GM20431 (cell line): ENCODE results near the gene GUCY1A2.

Experiments
- in situ Hi-C: fragments of 300-500 bp; cut with MseI, MboI; formaldehyde crosslinking; loops from one replicate; pipeline ENCODE4 v1.15.0; 2020; ENCODE audit warnings: low sequenced_read_pairs; ENCODE audit not compliant: unreplicated experiment

GUCY1A2 gene

DNA sequence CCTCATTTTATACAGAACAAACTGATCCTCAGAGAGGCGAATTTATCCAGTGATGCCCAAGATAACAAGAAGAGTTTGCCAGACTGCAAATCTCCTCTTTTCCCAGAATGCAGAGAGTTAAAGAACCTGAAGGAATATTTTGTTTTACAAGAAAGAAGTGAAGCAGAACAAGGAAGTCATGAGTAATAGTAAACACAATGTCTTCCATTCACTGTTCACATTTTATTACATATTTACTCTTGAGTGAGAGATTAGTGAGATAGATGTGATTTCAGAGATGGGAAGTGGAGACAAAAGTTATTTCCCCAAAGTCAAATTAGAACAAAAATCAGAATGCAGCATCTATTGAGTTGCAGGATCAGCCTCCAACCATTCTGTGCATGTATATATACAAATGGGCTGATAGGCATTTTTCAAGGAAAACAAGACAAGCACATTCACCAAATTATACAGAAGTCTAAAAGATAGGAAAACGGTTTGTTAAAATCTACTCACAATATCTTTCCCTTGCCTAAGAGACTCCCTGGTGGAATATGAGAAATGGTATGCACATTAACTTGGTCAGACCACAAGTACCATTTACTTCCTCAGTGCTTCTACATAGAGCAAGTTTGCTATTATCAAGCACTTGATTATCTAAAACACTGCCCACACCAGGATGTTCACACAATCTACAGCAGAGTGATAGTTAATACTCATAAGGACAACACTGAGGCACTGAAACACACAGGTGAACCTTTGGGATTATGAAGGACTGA is 12.0 kb downstream of the GUCY1A2 start:
- in situ Hi-C loops: no loop called here

DNA sequence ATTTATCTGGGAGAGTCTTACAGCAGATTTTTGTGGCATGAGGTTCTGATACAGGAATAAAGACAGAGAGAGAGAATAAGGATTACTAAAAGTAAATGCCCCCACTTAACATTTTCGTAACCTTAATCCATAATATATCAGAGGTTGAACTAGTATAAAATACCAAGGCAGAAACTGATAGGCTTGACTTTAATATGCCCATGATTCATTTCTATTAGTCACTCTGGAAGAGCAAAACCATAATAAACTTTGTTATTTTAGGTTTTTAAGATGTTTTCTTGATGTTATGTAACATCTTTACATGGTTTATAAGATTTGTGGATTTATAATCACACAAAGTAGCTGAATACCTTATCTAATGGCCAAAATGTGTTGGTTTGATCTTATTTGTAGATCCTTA is 19.1 kb downstream of the GUCY1A2 start:
- in situ Hi-C loops: no loop called here

GRCh38 chr11:106998916-106999188 is 19.4 kb downstream of the GUCY1A2 start:
- in situ Hi-C loops: no loop called here

GRCh38 chr11:106998116-106998915 is 20.0 kb downstream of the GUCY1A2 start:
- in situ Hi-C loops: no loop called here

DNA sequence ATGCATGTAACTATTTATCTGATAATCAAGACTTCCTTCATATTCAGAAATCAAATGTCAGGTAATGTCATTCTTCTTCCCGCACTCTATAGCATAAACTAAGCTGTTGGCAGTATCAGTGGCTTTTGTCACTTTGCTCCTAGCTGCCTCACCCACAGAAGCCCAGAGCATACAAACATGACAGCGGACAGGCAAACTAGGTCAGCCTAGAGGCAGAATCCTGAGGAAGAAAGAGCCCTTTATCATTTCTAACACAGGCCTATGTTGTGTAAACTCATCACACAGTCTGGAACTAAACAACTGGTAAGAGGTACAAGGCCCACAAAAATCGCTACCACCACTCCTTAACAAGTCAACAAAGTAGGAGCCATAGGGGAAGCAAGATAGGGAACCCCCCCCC is 21.0 kb downstream of the GUCY1A2 start:
- in situ Hi-C loops: no loop called here

- in situ Hi-C loops: no loop called here
Observed at GRCh38 chr11:106996691-106997090, 21.6 kb downstream of the GUCY1A2 start.

DNA sequence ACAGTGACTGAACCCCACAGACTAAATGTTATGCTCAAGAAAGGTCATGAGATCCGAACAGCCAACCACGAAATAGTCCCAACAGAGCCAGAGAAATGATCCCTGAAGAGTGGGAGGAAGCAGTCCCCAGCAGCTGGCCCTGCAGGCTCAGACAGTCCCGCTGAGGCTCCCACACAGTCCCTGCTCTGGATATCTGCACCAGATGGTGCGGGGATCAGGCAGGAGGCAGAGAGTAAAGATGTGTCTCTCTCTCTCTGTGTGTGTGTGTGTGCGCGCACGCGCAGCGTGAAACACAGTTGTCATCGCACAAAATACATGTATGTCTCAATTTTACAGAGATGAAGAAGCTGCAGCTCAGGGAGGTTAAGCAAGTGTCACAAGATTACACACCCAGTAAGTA is 27.9 kb downstream of the GUCY1A2 start:
- in situ Hi-C loops: no loop called here

GRCh38 chr11:106989078-106989455 is 29.2 kb downstream of the GUCY1A2 start:
- in situ Hi-C loops: no loop called here

- in situ Hi-C loops: no loop called here
Observed at GRCh38 chr11:106988151-106989077, 29.9 kb downstream of the GUCY1A2 start.

DNA sequence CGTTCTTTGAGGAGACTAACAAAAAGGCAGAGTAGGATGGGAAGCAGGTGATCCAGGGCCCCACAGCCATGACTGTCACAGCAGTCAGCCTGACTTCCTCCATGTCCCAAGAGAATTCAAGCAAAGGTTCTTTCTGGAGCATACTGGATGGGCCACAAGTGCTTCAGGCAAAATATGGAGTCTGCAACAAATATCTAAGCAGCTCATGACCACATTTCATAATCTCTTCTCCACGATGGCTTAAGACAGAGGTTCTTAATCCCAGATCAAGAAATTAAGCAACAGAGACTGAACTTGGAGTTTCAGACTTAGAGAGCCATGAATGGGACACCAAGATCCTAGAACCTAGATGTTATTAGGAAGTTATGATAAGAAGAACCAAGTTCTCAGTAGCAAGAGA is 31.6 kb downstream of the GUCY1A2 start:
- in situ Hi-C loops: no loop called here

- in situ Hi-C loops: no loop called here
Observed at GRCh38 chr11:106986261-106986660, 32.0 kb downstream of the GUCY1A2 start.

GRCh38 chr11:106983991-106984390 is 34.3 kb downstream of the GUCY1A2 start:
- in situ Hi-C loops: no loop called here

DNA sequence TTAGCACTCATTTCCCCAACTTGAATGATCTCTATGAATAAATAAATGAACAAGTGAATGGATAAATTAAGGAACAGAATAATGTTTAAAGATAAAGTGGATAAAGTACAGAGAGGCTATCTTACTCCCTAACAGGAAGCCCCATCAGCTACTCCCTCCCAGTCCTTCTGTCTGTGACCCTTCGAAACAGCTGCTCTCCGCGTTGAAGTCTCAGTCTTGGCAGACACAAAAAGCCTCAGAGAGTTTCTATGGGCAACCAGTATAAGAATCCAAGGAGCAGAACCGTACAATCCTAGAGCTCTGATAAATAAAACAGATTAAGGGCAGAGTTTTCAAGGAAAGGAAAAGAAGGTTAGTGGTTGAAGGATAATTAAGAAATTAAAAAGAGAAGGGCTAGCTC is 35.0 kb downstream of the GUCY1A2 start:
- in situ Hi-C loops: no loop called here

- in situ Hi-C loops: no loop called here
Observed at GRCh38 chr11:106974831-106975230, 43.4 kb downstream of the GUCY1A2 start.

- in situ Hi-C loops: no loop called here
Observed at GRCh38 chr11:106971864-106972263, 46.4 kb downstream of the GUCY1A2 start.

DNA sequence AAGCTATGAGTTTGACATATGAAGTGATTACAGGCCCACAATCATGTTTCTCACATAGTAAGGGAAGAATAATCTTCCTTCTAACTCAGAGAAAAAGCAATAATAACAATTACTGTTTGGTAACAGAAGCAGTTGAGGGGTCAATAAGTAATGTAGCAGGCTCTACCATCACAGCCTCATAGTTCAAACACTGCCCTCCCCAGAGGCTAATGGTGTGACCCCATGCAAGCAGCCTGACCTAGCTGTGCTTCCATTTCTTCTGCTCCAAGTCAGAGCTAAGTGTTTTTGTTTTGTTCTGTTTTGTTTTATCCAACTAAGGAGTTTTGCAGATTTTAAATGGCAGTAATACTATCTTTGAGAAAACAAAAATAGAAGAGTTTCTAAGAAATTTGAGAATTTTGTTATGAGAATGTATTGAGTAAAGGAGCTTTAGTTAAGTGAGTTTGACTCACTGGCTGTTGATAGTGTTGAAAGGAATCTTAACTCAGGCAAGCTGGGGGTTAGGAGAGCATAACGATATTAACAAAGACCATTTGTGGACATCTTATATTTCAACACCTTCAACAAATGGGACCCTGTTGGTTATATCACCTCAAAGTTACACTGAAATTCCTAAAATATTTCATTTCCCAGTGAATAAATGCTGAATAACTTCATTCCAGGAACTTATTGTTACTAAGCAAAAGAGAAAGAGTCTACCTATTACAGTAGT is 48.5 kb downstream of the GUCY1A2 start:
- in situ Hi-C loops: no loop called here

DNA sequence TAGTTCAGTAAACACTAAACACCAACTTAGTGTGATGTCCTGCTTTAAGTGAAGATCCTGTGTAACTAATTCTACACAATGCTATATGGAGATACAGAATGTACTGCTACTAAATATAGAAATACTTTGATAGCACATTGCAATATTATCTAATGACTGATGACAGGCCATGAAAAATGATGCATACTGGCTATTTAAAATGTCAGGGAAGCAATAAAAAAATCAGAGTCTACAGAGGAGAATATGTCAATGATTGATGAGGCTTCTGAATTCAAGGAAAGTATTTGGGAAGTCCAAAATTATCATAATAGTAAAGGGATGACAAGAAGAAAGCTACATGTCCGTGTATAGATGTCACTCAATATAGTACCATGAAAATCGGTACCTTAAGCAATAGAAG is 55.3 kb downstream of the GUCY1A2 start:
- in situ Hi-C loops: no loop called here

DNA sequence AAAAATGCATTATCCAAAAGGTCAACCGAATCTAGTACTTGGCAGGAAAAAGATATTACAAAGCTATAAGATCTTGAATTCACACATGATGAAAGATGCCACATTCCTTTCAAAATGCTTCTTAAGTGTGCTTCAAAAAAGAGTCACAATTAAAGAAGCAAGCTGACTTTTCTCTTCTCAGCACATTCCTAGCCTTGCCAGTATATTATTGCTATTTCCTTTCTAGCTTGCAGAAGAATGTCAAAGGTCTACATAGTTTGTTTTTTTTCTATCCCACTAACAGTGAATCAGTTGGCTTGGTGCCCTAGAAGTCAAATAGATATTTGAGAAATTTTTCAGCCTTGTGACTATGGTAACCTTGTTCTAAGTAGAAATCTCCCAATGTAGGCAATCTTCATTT is 56.8 kb downstream of the GUCY1A2 start:
- in situ Hi-C loops: no loop called here

DNA sequence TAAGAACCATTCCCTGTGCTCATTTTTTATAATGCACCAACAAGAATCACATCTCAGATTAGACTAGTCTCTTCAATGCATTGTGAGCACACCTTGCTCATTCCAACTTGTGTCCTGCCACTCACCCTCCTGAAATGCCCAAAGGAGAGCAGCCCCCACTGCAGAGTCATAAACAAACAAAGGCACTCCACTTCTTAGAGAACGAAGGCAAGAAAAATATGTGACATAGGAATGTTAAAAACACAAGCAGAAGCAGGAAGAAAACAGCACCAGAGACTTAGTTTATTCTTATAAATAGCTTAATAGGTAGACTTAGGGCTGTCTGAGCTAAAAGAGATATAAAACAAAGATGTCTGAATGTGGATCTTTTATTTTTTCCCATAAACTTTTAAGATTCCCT is 57.2 kb downstream of the GUCY1A2 start:
- in situ Hi-C loops: no loop called here

DNA sequence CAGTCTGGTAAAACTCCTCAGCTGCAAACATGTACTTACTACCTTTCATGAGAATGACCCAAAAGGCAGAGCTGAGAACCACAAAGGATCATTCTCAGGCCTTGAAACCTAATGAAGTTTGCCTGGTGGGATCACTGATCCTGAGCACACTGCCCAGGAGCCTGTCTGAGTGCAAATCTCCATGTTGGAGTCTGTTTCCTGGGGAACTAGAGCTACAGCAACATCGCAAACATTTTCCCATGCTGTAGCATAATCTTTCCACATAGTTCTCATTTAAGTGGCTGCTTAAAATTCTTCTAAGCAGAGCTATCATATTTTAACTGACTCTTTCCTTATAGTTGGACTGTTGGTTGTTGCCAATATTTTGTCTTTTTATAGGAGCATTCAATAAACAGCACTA is 58.5 kb downstream of the GUCY1A2 start:
- in situ Hi-C loops: no loop called here
